Heart left ventricle (tissue), 16 donors: Measurements from ENCODE around the gene PSMD3. TPM values are rescaled to one million over a fixed set of nuclear protein-coding genes. Genes with fewer than 3 reads are reported as not detected.

Experiments
- ATAC-seq, 4 donors: fragments of 200-7000 bp; cut with Tn5 transposase; one replicate each; pipeline ENCODE4 v1.9.1; 2020 to 2022; ENCODE audit warnings: moderate library complexity in 4 of 4, mild to moderate bottlenecking in 3 of 4, moderate number of reproducible peaks in 1 of 4
- DNase-seq, 5 donors: peaks; one replicate each; pipeline ENCODE4 v3.0.0-alpha.2; 2020
- H3K27ac ChIP-seq, 12 donors: fragments of 200-600 bp; sonication (generic) in 4 of 12; one replicate each; pipeline versions ENCODE4 v1.5.0 to v1.8.0; 2016 to 2022; ENCODE audit warnings: mild to moderate bottlenecking in 2 of 12
- H3K27me3 ChIP-seq, 9 donors: fragments of 200-600 bp; sonication (generic) in 2 of 9; one replicate each; pipeline versions ENCODE4 v1.5.1 to v1.8.0; 2016 to 2022; ENCODE audit warnings: mild to moderate bottlenecking in 3 of 9
- H3K36me3 ChIP-seq, 9 donors: fragments of 200-600 bp; sonication (generic) in 2 of 9; one replicate each; pipeline versions ENCODE4 v1.5.0 to v1.8.0; 2018 to 2022; ENCODE audit warnings: mild to moderate bottlenecking in 2 of 9
- H3K4me1 ChIP-seq, 12 donors: fragments of 200-600 bp; sonication (generic) in 4 of 12; one replicate each; pipeline versions ENCODE4 v1.5.0 to v1.8.0; 2016 to 2022; ENCODE audit warnings: mild to moderate bottlenecking in 3 of 12
- H3K4me3 ChIP-seq, 12 donors: fragments of 200-600 bp; sonication (generic) in 4 of 12; one replicate each; pipeline versions ENCODE4 v1.5.0 to v1.8.0; 2017 to 2022; ENCODE audit warnings: mild to moderate bottlenecking in 9 of 12, moderate library complexity in 4 of 12
- H3K9me3 ChIP-seq, 12 donors: fragments of 200-600 bp; sonication (generic) in 4 of 12; one replicate each; pipeline versions ENCODE4 v1.5.0 to v1.8.0; 2016 to 2022; ENCODE audit warnings: mild to moderate bottlenecking in 1 of 12
- POLR2A ChIP-seq, 2 donors: fragments of 450-650 bp; IDR thresholded peaks; one replicate each; pipeline ENCODE4 v1.6.1; 2017; ENCODE audit warnings: antibody characterized with exemption in 2 of 2, mild to moderate bottlenecking in 2 of 2, moderate library complexity in 2 of 2
- WGBS, 4 donors: extraction: QIAGEN DNeasy Blood & Tissue Kit in 2 of 4; methylation state at CpG; one replicate each; pipeline versions ENCODE4 v1.1.5 to v1.1.7; 2013 to 2018; 5-methylcytosine and 5-hydroxymethylcytosine counted together
- intact Hi-C, 10 donors: fragments of 100-400 bp; cut with DNase I; formaldehyde crosslinking; loops; one replicate each; pipeline versions ENCODE4 v1.11.1 to v1.14.2; 2022
- polyA plus RNA-seq, 2 donors: library from polyadenylated mRNA; stranded (reverse); fragments of 200-250 nt; gene quantifications; one replicate each; pipeline ENCODE4 v1.2.3, GENCODE V29; 2013
- total RNA-seq, 9 donors: library from RNA; depleted of rRNA in 2 of 9; stranded (reverse); fragments of >200 nt in 2 of 9; fragmentation: NEBNext Ultra II Directional in 3 of 9; extraction: Animal tissue kit (Norgen Biotek cat#: 25700) in 3 of 9; gene quantifications; one replicate each; pipeline versions ENCODE4 v1.1.0 to v1.2.4, GENCODE V29; 2016 to 2023
- TF ChIP-seq, protein P1 (sequence below), 12 donors: fragments of 200-600 bp; sonication (generic) in 4 of 12; IDR thresholded peaks; one replicate each; pipeline versions ENCODE4 v1.5.0 to v1.8.0; 2018 to 2022; ENCODE audit warnings: antibody characterized with exemption in 12 of 12, mild to moderate bottlenecking in 5 of 12
- donor health status: ischemic (EF 13 %, LVEDD 7.1; RV severe dilation, severe dysfunction).
- donor health status: healthy with polysubstance abuse.
- donor health status: DM: no; HTN: yes; CAD: no.
- donor health status: DM: no; HTN: no; CAD: no.
- donor health status: ischemic (EF 25% LVEDD 6.9; RV normal size, moderate dysfunction).
- donor health status: ischemic (EF 25% LVEDD 5.7; RV mildly dilated, moderate dysfunction).
- donor health status: healthy.
- donor health status: DM: yes; HTN: yes; CAD: no.
- donor health status: ischemic (EF 35%, LVEDD 5.7; RV mildly dilated, moderate dysfunction).
- donor health status: nonischemic (EF 11% LVEDD 7.7; RV severe dilation, severe dysfunction).
- donor health status: DM: yes; HTN: yes; CAD: no.
- donor health status: PGD.
- donor health status: ischemic (EF 29% LVEDD 5.4; RV normal size, mild dysfunction).
- donor health status: nonischemic (EF 23%, LVEDD 6.1; RV moderate dilation, normal function).

PSMD3 gene
- total and polyA plus RNA-seq, 11 donors = 68.9 to 142 (median 83.3) TPM

DNA sequence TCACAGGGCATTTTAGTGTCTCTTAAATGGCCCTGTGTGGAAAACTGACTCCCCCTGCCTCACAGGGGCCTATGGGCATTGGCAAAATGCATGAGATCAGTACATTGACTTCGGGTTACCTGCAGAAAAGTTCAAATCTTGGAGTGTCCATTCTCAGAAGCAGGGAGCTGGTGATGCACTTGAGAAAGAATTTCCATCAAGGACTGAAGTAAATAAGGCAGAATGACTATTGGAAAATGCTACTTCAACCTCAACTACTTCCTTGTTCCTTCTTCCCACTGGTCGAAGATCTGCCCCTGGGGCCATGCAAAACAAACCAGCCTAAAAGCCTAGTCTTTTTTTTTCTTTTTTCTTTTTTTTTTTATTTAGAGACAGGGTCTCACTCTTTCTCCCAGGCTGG is 31.6 kb upstream of the PSMD3 start:
- H3K27me3 ChIP-seq = no peaks in the 10 kb centered on the region
- whole genome bisulfite sequencing, 4 donors = 83 to 88% (median 86%) methylated on average over 2 of the region's 2 CpGs
- TF ChIP-seq POLR2A (IDR thresholded peaks at IDR 0.05) = no peak
- TF ChIP-seq, protein P1, sequence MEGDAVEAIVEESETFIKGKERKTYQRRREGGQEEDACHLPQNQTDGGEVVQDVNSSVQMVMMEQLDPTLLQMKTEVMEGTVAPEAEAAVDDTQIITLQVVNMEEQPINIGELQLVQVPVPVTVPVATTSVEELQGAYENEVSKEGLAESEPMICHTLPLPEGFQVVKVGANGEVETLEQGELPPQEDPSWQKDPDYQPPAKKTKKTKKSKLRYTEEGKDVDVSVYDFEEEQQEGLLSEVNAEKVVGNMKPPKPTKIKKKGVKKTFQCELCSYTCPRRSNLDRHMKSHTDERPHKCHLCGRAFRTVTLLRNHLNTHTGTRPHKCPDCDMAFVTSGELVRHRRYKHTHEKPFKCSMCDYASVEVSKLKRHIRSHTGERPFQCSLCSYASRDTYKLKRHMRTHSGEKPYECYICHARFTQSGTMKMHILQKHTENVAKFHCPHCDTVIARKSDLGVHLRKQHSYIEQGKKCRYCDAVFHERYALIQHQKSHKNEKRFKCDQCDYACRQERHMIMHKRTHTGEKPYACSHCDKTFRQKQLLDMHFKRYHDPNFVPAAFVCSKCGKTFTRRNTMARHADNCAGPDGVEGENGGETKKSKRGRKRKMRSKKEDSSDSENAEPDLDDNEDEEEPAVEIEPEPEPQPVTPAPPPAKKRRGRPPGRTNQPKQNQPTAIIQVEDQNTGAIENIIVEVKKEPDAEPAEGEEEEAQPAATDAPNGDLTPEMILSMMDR (IDR thresholded peaks at IDR 0.05) = no peak
- no peak overlapping the region for H3K4me3 ChIP-seq
- ATAC-seq (no peak), DNase-seq (no peak)
- H3K36me3 ChIP-seq = no peaks in the 10 kb centered on the region
- peaks cover 0 to 33% (median 14%) of the 10 kb centered on the region in 12 donors for H3K4me1 ChIP-seq
- no peaks in the 10 kb centered on the region for H3K9me3 ChIP-seq
- H3K27ac ChIP-seq = no peak overlapping the region
- intact Hi-C loops = no loop called here

DNA sequence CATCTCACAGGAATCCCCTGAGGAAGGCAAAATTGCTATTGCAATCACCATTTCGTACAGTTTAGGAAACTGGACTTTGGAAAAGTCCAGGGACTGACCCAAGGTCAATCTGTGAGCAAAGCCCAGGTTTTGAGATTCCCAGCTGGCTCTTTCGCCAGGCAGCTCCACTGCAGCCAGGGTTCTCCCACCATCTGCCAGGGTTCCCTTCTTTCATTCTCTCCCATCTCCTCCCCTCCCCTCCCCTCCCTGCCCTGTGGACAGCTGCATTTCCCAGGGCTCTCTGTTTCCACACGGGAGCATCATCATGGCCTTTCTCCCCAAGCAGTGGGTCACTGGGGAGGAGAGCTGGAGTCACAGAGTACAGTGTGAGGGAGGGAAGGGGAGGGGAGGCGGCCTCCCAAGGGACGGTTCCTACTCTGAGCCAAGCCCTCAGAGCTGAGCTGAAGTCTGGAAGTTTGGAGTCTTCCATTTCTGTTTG is 29.7 kb upstream of the PSMD3 start:
- H3K4me1 ChIP-seq = peaks cover 0 to 33% (median 13%) of the 10 kb centered on the region in 12 donors
- 51 to 61% (median 57%) methylated on average over 5 of the region's 5 CpGs for WGBS, 4 donors
- H3K4me3 ChIP-seq = no peak overlapping the region
- DNase-seq = peak; percentile 54 to 68 (median 61)
- H3K9me3 ChIP-seq = no peaks in the 10 kb centered on the region
- no peak for ATAC-seq
- H3K36me3 ChIP-seq = no peaks in the 10 kb centered on the region
- intact Hi-C loops = loop anchor here in 2 of 10 donors (10.0 kb wide), 2 partner anchors 326 to 406 kb away; partner anchors contain the start of gene PPP1R1B (in 1 of the 2)
- H3K27me3 ChIP-seq = no peaks in the 10 kb centered on the region
- TF ChIP-seq, protein P1 (IDR thresholded peaks at IDR 0.05) = no peak
- TF ChIP-seq POLR2A (IDR thresholded peaks at IDR 0.05) = no peak
- H3K27ac ChIP-seq = peak overlapping the region in 2 of 12 donors; percentile 14 to 38

GRCh38 chr17:39951924-39952679 is 28.5 kb upstream of the PSMD3 start:
- intact Hi-C loops = loop anchor here in 3 of 10 donors (1.0 to 10.0 kb wide), 4 partner anchors 23 to 407 kb away; partner anchors contain the start of gene PPP1R1B (in 1 of the 3)
- WGBS, 4 donors = 61 to 72% (median 66%) methylated on average over 19 to 22 of the region's 22 CpGs
- Histone ChIP-seq H3K36me3 (no peaks in the 10 kb centered on the region), H3K4me1 (peaks cover 0 to 33% (median 13%) of the 10 kb centered on the region in 12 donors), H3K4me3 (peak overlapping the region in 10 of 12 donors; percentile 24 to 56 (median 46)), H3K27me3 (no peaks in the 10 kb centered on the region), H3K9me3 (no peaks in the 10 kb centered on the region), H3K27ac (peak overlapping the region in 9 of 12 donors; percentile 41 to 78 (median 57))
- DNase-seq (peak in 1 of 5 donors; percentile 49), ATAC-seq (no peak)
- TF ChIP-seq POLR2A (IDR thresholded peaks at IDR 0.05) = no peak
- TF ChIP-seq, protein P1 (IDR thresholded peaks at IDR 0.05) = no peak
